OCI-LY7 (cell line): ENCODE data around the gene PCNX2.
"Not testable (repeated sequence)": the region's sequence is repeated elsewhere in the genome, so short reads cannot be mapped to it uniquely, and the experiment has no call there.

Experiments
- CTCF ChIP-seq: fragments of 200-600 bp; sonication (generic); conservative IDR thresholded peaks from 2 replicates; pipeline ENCODE4 v1.5.1; 2014; ENCODE audit warnings: mild to moderate bottlenecking, antibody characterized with exemption, low read length, moderate library complexity, mixed read lengths
- EZH2phosphoT487 ChIP-seq: fragments of 200-600 bp; sonication (generic); IDR thresholded peaks from 2 replicates; pipeline ENCODE4 v1.6.1; 2018; ENCODE audit warnings: low read depth, borderline replicate concordance, mild to moderate bottlenecking, mixed run types, antibody characterized with exemption, low read length, moderate library complexity, mixed read lengths

GRCh38 chr1:233179638-233180037, 115.9 kb downstream of the PCNX2 start:
- TF ChIP-seq CTCF, EZH2phosphoT487: not testable (repeated sequence)
